AG08396 (cell line): Measurements from ENCODE around the gene ZCCHC8.
A peak's percentile ranks its signal among the peaks of the same experiment; 100 is the strongest.

Source experiments
- DNase-seq: peaks from one replicate; pipeline ENCODE4 v3.0.0; 2012; ENCODE audit warnings: low spot score, mixed read lengths

Gene ZCCHC8

DNA sequence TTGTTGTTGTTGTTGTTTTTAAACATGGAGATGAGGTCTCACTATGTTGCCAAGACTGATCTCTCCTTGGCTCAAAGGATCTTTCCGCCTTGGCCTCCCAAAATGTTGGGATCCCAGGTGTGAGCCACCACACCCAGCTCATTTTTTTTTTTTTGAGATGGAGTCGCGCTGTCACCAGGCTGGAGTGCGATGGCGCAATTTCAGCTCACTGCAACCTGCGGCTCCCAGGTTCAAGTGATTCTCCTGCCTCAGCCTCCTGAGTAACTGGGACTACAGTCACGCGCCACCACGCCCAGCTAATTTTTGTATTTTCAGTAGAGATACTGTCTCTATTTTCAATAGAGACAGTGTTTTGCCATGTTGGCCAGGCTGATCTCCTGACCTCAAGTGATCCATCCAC is 73.3 kb downstream of the ZCCHC8 start:
- no peak for DNase-seq

DNA sequence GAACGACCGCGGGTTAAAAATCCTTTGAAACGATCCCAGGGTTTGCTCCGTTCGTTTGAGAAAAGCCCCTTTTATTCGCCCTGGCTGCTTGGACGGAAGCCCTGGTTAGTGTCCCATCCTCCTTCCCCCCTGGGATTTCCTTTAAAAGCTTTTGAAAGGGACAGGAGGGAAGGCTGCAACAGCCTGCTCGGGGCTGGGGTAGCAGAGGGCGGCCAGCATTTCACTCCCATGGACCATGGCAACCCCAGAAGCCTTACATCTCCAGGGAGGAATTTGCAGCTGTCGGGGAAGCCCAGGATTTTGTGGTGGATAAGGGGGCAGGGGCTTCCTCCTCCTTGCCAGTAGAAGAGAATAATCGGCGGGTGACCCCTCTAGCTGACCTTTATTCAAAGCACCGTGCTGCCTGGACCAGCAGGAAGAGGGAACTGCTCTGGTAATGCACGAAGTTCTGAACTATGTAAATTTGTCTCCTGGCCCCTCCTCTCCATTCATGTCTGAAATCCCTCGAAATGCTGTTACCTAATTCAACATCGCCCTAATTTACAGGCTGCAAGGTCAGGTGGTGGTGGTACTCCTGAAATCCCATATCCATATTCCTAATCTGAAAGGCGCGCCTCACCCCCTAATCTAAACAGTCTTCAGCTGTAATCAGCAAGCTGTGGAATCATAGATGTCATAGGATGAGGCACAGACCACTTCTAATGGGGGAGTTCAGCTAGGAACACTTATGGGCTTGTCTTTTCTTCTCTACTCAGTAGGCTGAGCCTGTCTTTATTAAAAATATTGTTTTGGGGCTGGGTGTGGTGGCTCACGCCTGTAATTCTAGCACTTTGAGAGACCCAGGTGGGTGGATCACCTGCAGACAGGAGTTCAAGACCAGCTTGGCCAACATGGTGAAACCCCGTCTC is 77.2 kb downstream of the ZCCHC8 start:
- DNase-seq, result peak; percentile 14

DNA sequence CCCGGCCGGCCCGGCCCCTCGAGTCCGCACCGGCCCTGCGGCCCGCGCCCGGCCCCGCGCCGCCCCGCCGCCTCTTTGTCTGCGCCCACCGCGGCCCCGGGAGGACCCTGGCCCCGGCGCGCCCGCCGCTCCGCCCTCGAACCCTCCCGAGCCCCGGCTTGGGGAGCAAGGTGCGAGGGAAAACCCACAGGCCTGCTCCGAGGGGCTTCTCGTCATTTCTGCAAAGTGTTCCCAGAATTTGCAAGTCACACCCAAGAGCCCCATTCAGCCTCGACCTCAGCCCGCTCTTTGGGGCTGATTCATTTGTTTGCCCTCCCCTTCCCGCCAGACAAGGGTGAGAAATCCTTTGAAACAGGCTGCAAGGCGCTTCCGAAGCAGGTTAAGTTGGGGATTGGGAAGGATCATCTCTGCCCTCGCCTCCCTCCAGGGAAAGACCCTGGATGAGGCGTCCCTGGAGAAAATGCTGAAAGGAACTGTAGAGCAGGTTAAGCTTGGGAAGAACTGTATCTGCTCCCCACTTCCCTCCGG is 77.9 kb downstream of the ZCCHC8 start:
- DNase-seq, result peak; percentile 56

- DNase-seq, result peak; percentile 82
These were observed 78.7 kb downstream of the ZCCHC8 start, which contains the start of gene CLIP1 for GRCh38 chr12:122421821-122422729. TSS of gene CLIP1 (minus strand) at chr12:122422669. CDS start at chr12:122380452, 42,217 bp downstream.
